Measurements from ENCODE around the gene XK. TPM values are rescaled to one million over a fixed set of nuclear protein-coding genes. Genes with fewer than 3 reads are reported as not detected.
"Not testable (repeated sequence)": the region's sequence is repeated elsewhere in the genome, so short reads cannot be mapped to it uniquely, and the experiment has no call there.

The XK gene
- total RNA-seq, 1 donor from 2014 or later = 2.2 TPM

- Histone ChIP-seq H3K27me3 (ENCODE audit: low read depth) (no peaks in the 10 kb centered on the region), H3K9me3 (no peaks in the 10 kb centered on the region), H3K27ac (no peak overlapping the region), H3K4me1 (no peaks in the 10 kb centered on the region), H3K4me3 (no peak overlapping the region), H3K36me3 (no peaks in the 10 kb centered on the region)
- ATAC-seq (no peak), DNase-seq (no peak)
- intact Hi-C loops (cut with DNase I) = no loop called here
- no peak for TF ChIP-seq CTCF (IDR thresholded peaks at IDR 0.05)
Observed at GRCh38 chrX:37759878-37760418, 74.4 kb downstream of the XK start.

- TF ChIP-seq CTCF (IDR thresholded peaks at IDR 0.05) = no peak
- Histone ChIP-seq H3K9me3 (no peaks in the 10 kb centered on the region), H3K4me1 (no peaks in the 10 kb centered on the region), H3K4me3 (no peak overlapping the region), H3K27me3 (ENCODE audit: low read depth) (no peaks in the 10 kb centered on the region), H3K27ac (no peak overlapping the region), H3K36me3 (no peaks in the 10 kb centered on the region)
- no peak for DNase-seq
- ATAC-seq = no peak
- intact Hi-C loops (cut with DNase I) = no loop called here
Observed at GRCh38 chrX:37763400-37763799, 77.8 kb downstream of the XK start.

- intact Hi-C loops (cut with DNase I) = no loop called here
- DNase-seq (no peak), ATAC-seq (no peak)
- Histone ChIP-seq H3K27ac (no peak overlapping the region), H3K9me3 (no peaks in the 10 kb centered on the region), H3K4me3 (no peak overlapping the region), H3K36me3 (no peaks in the 10 kb centered on the region), H3K4me1 (no peaks in the 10 kb centered on the region), H3K27me3 (ENCODE audit: low read depth) (no peaks in the 10 kb centered on the region)
- no peak for TF ChIP-seq CTCF (IDR thresholded peaks at IDR 0.05)
Observed at GRCh38 chrX:37765507-37765906, 79.9 kb downstream of the XK start.

- Histone ChIP-seq H3K4me1 (no peaks in the 10 kb centered on the region), H3K27me3 (ENCODE audit: low read depth) (no peaks in the 10 kb centered on the region), H3K4me3 (no peak overlapping the region), H3K27ac (no peak overlapping the region), H3K9me3 (no peaks in the 10 kb centered on the region), H3K36me3 (no peaks in the 10 kb centered on the region)
- no peak for DNase-seq
- intact Hi-C loops (cut with DNase I) = no loop called here
- no peak for TF ChIP-seq CTCF (IDR thresholded peaks at IDR 0.05)
- ATAC-seq = no peak
Observed at GRCh38 chrX:37767430-37767829, 81.8 kb downstream of the XK start.

- DNase-seq, H3K36me3 ChIP-seq: not testable (repeated sequence)
Observed at GRCh38 chrX:37768866-37769265, 83.3 kb downstream of the XK start.

GRCh38 chrX:37776283-37776986 is 90.8 kb downstream of the XK start:
- DNase-seq = no peak
- no peak for ATAC-seq
- Histone ChIP-seq H3K27ac (no peak overlapping the region), H3K4me1 (no peaks in the 10 kb centered on the region), H3K36me3 (no peaks in the 10 kb centered on the region), H3K4me3 (no peak overlapping the region), H3K9me3 (no peaks in the 10 kb centered on the region), H3K27me3 (ENCODE audit: low read depth) (no peaks in the 10 kb centered on the region)
- TF ChIP-seq CTCF (IDR thresholded peaks at IDR 0.05) = no peak
- intact Hi-C loops (cut with DNase I) = no loop called here

More at GRCh38 chrX:37768866-37769265, 83.3 kb downstream of the XK start:
- H3K9me3 ChIP-seq; H3K4me1 ChIP-seq; H3K27me3 ChIP-seq (ENCODE audit: low read depth); H3K4me3 ChIP-seq; ATAC-seq; intact Hi-C loops (cut with DNase I); H3K27ac ChIP-seq: not testable (repeated sequence)
